Measurements from ENCODE around the gene LCAT.
A peak's percentile ranks its signal among the peaks of the same experiment; 100 is the strongest.

The LCAT gene

DNA sequence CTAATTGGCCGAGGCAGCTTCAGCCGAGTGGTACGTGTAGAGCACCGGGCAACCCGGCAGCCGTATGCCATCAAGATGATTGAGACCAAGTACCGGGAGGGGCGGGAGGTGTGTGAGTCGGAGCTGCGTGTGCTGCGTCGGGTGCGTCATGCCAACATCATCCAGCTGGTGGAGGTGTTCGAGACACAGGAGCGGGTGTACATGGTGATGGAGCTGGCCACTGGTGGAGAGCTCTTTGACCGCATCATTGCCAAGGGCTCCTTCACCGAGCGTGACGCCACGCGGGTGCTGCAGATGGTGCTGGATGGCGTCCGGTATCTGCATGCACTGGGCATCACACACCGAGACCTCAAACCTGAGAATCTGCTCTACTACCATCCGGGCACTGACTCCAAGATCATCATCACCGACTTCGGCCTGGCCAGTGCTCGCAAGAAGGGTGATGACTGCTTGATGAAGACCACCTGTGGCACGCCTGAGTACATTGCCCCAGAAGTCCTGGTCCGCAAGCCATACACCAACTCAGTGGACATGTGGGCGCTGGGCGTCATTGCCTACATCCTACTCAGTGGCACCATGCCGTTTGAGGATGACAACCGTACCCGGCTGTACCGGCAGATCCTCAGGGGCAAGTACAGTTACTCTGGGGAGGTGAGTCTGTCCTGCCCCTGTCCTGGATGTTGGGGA, 34.7 kb downstream of the LCAT start:
- DNase-seq (ENCODE audit: low spot score): no peak

DNA sequence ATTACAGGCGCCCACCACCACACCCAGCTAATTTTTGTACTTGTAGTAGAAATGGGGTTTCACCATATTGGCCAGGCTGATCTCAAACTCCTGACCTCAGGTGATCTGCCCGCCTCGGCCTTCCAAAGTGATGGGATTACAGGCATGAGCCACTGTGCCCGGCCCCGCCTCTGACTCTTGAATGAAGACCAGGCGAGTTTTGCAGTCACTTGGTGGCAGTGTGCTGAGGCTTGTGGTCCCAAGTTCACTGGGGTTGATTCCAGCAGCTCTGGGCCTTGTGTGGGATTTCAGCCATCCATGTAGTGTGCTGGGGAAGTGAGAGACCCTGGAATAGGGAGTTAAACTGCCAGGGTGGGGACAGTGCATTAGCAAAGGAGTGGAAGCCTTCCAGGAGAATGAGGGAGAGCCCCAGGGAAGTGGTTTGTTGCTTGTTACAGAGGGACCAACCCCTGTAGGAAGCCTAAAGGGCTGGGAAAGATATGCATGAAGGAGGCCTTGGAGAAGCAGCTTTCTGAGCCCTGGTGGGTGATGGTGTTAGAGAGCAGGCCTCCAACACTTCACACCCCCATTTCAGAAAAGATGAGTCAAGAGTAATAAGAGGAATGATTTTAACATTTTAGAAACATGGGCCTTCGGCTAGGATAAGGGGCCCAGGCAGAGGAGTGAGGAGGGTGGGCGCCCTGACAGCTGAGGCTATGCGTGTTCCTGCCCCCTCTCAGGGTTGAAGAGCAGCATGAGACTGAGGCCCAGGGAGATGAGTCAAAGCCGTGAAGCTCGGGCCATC, 36.3 kb downstream of the LCAT start:
- DNase-seq (ENCODE audit: low spot score): no peak

DNA sequence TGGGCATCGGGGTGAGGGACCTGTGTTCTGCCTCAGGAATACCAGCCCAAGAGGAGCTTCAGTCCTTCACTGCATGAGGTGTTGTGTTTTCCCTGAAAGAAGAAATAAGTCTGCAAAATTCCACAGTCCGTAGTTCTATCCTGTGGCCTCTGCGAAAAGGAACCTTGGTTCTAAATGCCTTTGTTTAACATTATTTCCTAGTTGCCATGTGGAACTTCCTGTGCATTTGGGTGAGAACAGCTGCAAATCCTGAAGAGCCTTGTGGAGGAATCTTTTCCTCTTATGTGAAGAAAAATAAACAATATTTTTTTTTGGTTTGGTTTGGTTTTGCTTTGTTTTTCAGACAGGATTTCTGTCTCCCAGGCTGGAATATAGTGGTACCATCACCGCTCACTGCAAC, 41.1 kb downstream of the LCAT start:
- no peak for DNase-seq (ENCODE audit: low spot score)

DNA sequence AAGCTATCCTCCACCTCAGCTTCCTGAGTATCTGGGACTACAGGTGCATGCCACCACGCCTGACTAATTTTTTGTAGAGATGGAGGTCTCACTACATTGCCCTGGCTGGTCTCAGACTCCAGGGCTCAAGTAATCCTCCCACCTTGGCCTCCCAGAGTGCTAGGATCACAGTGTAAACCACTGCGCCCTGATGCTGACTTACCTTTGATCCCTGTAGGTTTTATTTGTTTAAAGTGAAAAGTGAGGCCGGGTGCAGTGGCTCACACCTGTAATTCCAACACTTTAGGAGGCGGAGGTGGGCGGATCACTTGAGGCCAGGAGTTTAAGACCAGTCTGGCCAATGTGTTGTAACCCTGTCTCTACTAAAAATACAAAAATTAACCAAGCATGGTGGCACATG, 42.2 kb downstream of the LCAT start:
- no peak for DNase-seq (ENCODE audit: low spot score)

DNA sequence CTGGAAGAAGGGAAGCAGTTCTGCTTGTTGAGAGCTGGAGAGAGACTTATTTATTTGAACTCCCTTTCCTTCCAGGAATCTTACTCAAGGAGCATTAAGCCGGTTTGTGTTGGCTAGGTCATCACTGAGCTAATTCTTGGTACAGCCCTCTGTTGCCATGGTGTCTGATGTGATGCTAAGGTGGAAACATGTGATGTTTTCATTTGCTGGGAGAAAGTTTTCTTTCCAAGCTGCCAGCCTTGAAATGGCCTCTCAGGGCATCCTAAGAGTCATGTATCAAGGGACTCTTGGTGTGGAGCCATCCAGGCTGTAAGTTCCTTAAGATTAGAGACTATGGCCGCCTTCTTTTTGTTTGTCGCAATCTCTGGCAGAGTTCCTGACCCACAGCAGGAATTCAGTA, 46.7 kb downstream of the LCAT start:
- DNase-seq (ENCODE audit: low spot score): peak; percentile 60

DNA sequence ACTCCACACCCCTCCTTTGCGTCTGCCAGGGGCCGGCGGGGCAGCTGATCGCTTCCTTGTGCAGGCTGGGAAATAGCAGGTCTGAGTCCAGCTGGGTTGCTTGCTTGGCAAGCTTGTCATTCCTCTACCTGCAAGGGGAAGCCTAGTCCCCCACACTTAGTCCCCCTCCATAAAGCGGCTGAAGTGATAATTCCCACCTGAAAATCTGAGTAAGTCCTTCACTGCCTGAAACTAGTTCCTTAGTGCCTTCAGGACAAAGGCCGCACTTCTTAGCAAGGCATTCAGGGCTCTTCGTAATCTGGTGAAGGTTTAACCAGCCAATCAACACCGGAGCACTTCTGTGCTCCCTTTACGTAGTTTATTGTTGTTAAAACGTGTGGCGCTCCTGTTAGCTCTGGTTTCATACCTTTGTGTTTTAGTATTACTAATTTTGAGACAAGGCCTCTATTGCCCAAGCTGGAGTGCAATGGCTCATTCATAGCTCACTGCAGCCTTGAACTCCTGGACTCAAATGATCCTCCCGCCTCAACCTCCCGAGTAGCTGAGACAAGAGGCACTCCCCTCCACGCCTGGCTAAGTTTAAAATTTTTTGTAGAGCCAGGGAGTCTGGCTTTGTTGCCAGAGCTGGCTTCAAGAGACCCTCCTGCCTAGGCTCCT, 50.0 kb downstream of the LCAT start:
- peak; percentile 38 for DNase-seq (ENCODE audit: low spot score)

DNA sequence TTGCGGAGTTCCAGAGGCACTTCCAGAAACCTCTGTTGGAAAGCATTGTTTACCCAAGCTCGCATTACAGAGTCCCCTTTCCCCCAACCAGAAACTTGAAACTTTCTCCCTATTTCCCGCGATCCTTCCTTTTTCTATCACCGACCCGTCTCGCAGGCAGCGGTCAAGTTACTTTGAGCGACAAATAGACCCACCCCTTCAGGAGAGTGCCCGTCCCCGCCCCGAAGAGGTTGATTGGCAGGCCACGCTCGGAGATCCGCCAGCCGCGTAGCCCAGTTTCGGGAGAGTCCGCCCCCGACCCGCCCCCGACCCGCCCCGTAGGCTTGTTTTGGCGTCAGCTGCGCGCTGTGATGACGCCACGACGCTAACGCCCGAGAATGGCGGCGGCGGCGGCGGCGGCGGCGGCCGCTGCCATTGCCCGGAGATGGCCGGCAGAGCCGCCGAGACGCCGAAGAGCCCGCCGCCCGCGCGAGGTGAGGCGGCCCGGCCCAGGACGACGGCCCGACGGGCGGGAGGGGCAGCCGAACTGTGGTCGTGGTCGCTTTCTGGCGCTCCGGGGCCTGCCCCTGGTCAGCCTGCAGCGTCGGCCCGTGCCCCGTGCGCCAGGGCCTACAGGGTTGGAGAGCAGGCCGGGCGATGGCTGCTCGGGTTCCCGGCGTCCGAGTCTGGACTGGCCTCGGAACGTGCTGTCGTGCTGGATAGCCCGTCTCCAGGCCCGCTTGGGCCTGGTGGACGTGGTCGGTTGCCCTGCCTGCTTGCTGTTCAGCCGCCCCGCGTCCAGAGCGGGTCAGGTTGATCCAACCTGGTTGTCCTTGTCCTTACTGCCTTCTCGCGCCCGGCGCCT, 50.8 kb downstream of the LCAT start, which contains the start of gene PSKH1:
PSKH1 (plus strand) TSS at position 356 of the 844 bp plus-strand sequence. CDS start 15,496 bp downstream, outside the sequence.
- DNase-seq (ENCODE audit: low spot score): peak; percentile 99

DNA sequence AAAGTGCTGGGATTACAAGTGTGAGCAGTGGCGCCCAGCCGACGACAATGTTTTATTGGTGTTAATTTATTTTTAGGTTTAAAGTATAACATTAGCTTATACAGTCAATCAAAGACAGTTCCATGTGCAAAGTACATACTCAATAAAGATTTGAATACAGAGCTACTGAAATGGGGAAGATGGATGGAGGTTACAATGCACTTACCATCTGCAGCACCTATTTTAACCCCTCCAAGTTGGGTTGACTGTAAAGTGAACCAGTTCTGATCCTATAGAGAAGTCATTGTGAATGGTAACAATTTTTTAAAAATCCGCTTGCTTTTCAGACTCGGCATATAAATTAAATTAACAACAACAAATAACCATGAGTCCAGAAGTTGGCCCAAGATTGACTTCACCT, 51.5 kb downstream of the LCAT start:
- no peak for DNase-seq (ENCODE audit: low spot score)
